ENCODE measurements around the gene KIF11.
"Not testable (repeated sequence)": the region's sequence is repeated elsewhere in the genome, so short reads cannot be mapped to it uniquely, and the experiment has no call there.

KIF11 gene

DNA sequence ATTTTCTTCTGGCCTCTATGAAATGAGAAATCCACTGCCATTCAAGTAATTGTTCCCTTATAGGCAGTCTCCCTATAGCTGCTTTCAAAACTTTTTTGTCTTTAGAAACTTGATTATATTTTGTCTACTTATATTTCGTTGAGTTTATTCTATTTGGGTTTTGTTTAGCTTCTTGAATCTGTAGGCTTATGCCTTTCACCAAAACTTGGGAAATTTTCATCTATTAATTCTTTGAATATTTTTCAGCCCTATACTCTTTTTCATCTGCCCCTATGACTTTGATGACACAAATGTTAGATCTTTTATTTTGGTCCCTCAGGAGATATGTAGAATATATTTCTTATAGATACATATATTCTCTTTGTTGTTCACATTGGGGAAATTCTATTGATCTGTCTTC is 48.6 kb downstream of the KIF11 start:
- TF ChIP-seq, protein P1, sequence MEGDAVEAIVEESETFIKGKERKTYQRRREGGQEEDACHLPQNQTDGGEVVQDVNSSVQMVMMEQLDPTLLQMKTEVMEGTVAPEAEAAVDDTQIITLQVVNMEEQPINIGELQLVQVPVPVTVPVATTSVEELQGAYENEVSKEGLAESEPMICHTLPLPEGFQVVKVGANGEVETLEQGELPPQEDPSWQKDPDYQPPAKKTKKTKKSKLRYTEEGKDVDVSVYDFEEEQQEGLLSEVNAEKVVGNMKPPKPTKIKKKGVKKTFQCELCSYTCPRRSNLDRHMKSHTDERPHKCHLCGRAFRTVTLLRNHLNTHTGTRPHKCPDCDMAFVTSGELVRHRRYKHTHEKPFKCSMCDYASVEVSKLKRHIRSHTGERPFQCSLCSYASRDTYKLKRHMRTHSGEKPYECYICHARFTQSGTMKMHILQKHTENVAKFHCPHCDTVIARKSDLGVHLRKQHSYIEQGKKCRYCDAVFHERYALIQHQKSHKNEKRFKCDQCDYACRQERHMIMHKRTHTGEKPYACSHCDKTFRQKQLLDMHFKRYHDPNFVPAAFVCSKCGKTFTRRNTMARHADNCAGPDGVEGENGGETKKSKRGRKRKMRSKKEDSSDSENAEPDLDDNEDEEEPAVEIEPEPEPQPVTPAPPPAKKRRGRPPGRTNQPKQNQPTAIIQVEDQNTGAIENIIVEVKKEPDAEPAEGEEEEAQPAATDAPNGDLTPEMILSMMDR (IDR thresholded peaks at IDR 0.05; ENCODE audit: extremely low read depth, insufficient read depth, missing control alignments): no peak
- in situ Hi-C loops (cut with MboI; ENCODE audit: low pct_unique_long_range_greater_than_20kb, low sequenced_read_pairs, unreplicated experiment): no loop called here
- no peak for DNase-seq (ENCODE audit: low spot score)

DNA sequence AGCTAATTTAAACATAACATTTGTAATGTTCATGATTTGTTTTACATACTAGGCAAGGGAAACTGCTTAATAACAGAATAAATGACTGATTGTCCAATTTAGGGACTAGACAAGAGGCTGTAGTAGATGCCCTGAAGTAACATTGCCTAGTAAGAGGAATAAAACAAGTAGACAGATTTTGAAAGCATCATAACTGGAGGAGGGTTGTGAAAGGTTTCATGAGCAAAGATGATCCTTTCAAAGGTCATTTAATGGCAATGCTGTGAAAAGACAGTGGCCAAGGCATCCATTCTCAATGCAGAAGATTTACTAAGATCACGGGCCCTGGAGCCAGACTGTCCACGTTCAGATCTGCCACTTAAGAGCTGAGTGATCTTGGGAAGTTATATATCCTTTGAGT is 52.0 kb downstream of the KIF11 start:
- in situ Hi-C loops (cut with MboI; ENCODE audit: low pct_unique_long_range_greater_than_20kb, low sequenced_read_pairs, unreplicated experiment): no loop called here
- TF ChIP-seq, protein P1 (IDR thresholded peaks at IDR 0.05; ENCODE audit: extremely low read depth, insufficient read depth, missing control alignments): no peak
- no peak for DNase-seq (ENCODE audit: low spot score)

DNA sequence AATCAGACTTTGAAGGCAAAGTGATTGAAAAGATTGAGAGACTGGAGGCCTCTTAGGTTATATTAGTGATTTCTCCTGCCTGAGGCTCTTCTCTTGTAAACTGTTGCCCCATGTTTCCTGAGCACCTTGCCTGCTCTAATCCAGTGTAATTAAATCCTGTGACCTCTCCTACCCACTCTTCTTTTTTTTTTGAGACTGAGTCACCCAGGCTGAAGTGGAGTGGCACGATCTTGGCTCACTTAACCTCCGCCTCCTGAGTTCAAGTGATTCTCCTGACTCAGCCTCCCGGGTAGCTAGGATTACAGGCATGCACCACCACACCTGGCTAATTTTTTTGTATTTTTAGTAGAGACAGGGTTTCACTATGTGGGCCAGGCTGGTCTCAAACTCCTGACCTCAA is 57.9 kb downstream of the KIF11 start:
- in situ Hi-C loops (cut with MboI; ENCODE audit: low pct_unique_long_range_greater_than_20kb, low sequenced_read_pairs, unreplicated experiment); DNase-seq (ENCODE audit: low spot score): not testable (repeated sequence)

DNA sequence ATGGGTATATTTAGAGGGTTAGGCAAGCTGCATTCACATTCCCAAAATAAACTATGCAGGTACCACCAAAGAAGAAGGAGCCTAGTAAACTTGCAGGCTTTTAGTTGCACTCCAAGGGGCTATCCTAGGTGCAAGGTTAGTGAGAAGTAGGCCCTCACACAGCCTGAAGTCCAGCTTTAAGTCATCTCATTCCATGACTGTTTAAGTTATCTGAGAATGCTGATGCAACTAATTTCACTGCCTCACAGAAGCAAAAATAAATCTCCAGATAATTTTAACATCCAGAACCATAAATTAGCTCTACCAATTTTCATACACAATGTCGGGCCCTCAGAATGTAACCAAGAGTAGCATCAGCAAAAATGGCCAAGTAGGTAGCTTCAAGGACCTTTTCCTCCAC is 62.5 kb downstream of the KIF11 start:
- TF ChIP-seq, protein P1 (IDR thresholded peaks at IDR 0.05; ENCODE audit: extremely low read depth, insufficient read depth, missing control alignments): no peak
- no peak for DNase-seq (ENCODE audit: low spot score)
- in situ Hi-C loops (cut with MboI; ENCODE audit: low pct_unique_long_range_greater_than_20kb, low sequenced_read_pairs, unreplicated experiment): no loop called here

DNA sequence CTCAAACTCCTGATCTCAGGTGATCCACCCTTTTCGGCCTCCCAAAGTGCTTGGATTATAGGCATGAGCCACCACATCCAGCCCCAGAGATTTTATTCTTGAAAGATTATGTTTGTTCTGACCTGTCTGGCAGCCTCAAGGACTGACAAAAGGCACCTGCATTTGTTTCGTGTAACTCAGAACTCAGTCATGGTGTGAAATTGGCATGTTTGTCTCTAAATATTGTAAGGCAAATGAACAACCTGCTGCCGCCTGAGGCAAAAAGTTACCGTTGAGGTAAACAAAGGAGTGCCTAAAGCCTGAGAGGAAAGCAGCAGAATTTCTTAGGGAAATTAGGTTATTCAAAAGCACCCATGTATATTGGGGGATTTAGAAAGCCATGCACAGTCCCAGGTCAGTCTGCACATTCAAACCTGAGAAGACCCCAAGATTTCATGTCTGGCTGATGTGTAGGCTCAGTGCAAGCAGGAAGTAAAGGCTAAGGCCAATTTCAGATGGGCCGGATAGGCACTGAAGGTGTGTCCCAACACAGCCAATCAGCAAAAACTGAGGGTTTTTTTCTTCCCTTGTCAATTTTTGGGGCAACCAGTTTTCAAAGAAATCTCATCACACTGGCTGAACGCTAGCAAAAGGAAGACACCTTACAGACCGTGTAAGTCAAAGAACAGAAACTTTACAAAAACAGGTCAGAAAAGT is 63.5 kb downstream of the KIF11 start:
- TF ChIP-seq, protein P1 (IDR thresholded peaks at IDR 0.05; ENCODE audit: extremely low read depth, insufficient read depth, missing control alignments): no peak
- no peak for DNase-seq (ENCODE audit: low spot score)
- in situ Hi-C loops (cut with MboI; ENCODE audit: low pct_unique_long_range_greater_than_20kb, low sequenced_read_pairs, unreplicated experiment): no loop called here

DNA sequence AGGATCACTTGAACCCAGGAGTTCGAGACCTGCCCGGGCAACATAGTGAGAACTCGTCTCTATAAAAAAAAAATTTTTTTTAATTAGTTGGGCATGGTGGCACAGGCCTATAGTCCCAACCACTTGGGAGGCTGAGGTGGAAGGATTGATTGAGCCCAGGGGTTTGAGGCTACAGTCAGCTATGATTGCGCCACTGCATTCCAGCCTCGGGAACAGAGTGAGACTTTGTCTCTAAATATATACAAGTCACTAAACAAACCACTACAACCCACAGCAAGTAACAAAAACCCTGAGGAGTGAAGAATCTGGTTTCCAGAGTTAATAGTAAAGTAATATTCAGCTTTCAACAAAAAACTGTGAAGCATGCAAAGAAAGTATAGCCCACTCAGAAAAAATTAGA is 64.1 kb downstream of the KIF11 start:
- TF ChIP-seq, protein P1 (IDR thresholded peaks at IDR 0.05; ENCODE audit: extremely low read depth, insufficient read depth, missing control alignments): no peak
- in situ Hi-C loops (cut with MboI; ENCODE audit: low pct_unique_long_range_greater_than_20kb, low sequenced_read_pairs, unreplicated experiment): no loop called here
- no peak for DNase-seq (ENCODE audit: low spot score)

DNA sequence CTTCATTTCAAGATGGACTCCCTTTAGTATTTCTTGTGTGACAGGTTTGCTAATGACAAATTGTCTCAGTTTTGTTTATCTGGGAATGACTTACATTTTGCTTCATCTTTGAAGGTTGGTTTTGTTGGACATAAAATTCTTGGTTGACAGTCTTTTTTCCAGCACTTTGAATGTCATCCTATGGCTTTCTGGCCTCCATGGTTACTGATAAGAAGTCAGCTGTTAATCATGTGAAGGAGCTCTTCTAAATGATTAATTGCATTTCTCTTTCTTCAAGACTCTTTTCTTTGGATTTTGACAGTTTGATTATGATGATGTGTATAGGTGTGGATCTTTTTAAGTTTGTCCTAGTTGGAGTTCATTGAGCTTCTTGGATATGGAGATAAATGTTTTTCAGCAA is 69.9 kb downstream of the KIF11 start:
- TF ChIP-seq, protein P1 (IDR thresholded peaks at IDR 0.05; ENCODE audit: extremely low read depth, insufficient read depth, missing control alignments): no peak
- in situ Hi-C loops (cut with MboI; ENCODE audit: low pct_unique_long_range_greater_than_20kb, low sequenced_read_pairs, unreplicated experiment): no loop called here
- DNase-seq (ENCODE audit: low spot score): no peak
